A549 (cell line): ENCODE results near the gene LONRF3. TPM values are rescaled to one million over a fixed set of nuclear protein-coding genes. Genes with fewer than 3 reads are reported as not detected.

Source experiments
- ATAC-seq, 2 experiments: fragments of 200-7000 bp in 1 of 2; fragments of >200 bp in 1 of 2; cut with Nextera tagmentation in 1 of 2; cut with Tn5 transposase in 1 of 2; 3 replicates each; pipeline versions ENCODE4 v1.8.0 to v1.9.1; 2018 to 2020; ENCODE audit warnings: mild to moderate bottlenecking in 1 of 2, moderate library complexity in 1 of 2
- CTCF ChIA-PET: fragments of 300-600 bp; sonication (Branson Sonifier 250); formaldehyde crosslinking; extraction: SDS; loops from one replicate; lab custom pipeline; 2021; ENCODE audit warnings: antibody characterized with exemption, inconsistent platforms; lab: Yijun Ruan, JAX
- POLR2A ChIA-PET: fragments of 350-600 bp; formaldehyde crosslinking; extraction: SDS; loops from one replicate; lab custom pipeline; 2021; ENCODE audit warnings: antibody characterized with exemption, inconsistent platforms; lab: Yijun Ruan, JAX
- DNase-seq, 2 experiments: peaks; one replicate each; pipeline versions ENCODE4 v3.0.0 to v3.0.0-alpha.2; 2011 to 2016; ENCODE audit warnings: low read depth in 1 of 2, low spot score in 1 of 2
- FAIRE-seq: peaks from 2 replicates; lab custom pipeline; 2011; peaks lifted over from hg19 to GRCh38; lab: Jason Lieb, UNC
- H3K27ac ChIP-seq, 2 experiments: fragments of >200 bp; sonication (Bioruptor Twin); formaldehyde crosslinking; 3 replicates each; pipeline ENCODE4 v1.5.1; 2016 to 2017
- H3K4me1 ChIP-seq: fragments of >200 bp; sonication (Bioruptor Twin); formaldehyde crosslinking; 3 replicates; pipeline ENCODE4 v1.6.1; 2016
- H3K4me2 ChIP-seq: fragments of >200 bp; sonication (Bioruptor Twin); formaldehyde crosslinking; 3 replicates; pipeline ENCODE4 v1.6.1; 2016
- H3K4me3 ChIP-seq: fragments of >200 bp; sonication (Bioruptor Twin); formaldehyde crosslinking; 3 replicates; pipeline ENCODE4 v1.5.1; 2016
- H3K9me3 ChIP-seq: fragments of >200 bp; sonication (Bioruptor Twin); formaldehyde crosslinking; 3 replicates; pipeline ENCODE4 v1.6.1; 2016
- ATOH8 ChIP-seq: fragments of 250-450 bp; sonication (Bioruptor Pico); IDR thresholded peaks from 2 replicates; pipeline ENCODE4 v1.5.0; 2020; ENCODE audit warnings: low read depth, mild to moderate bottlenecking, moderate library complexity
- CBX2 ChIP-seq: fragments of 200-600 bp; sonication (generic); IDR thresholded peaks from 2 replicates; pipeline ENCODE4 v1.6.1; 2016; ENCODE audit warnings: low read depth, mild to moderate bottlenecking, borderline replicate concordance
- CBX8 ChIP-seq: fragments of 200-600 bp; sonication (generic); IDR thresholded peaks from 2 replicates; pipeline ENCODE4 v1.6.1; 2016
- CEBPB ChIP-seq, 2 experiments: fragments of >200 bp in 1 of 2; sonication (Bioruptor Twin) in 1 of 2; formaldehyde crosslinking in 1 of 2; IDR thresholded peaks; 2 replicates each; pipeline ENCODE4 v1.6.1; 2012 to 2016
- EHF ChIP-seq: fragments of 250-450 bp; sonication (Bioruptor Pico); IDR thresholded peaks from 2 replicates; pipeline ENCODE4 v1.5.0; 2020; ENCODE audit warnings: mild to moderate bottlenecking
- EP300 ChIP-seq, 2 experiments: fragments of >200 bp; sonication (Bioruptor Twin); formaldehyde crosslinking; IDR thresholded peaks; 2 replicates in 1 of 2; 3 replicates in 1 of 2; pipeline ENCODE4 v1.6.1; 2016 to 2017
- ESRRA ChIP-seq: fragments of 150-350 bp; IDR thresholded peaks from 2 replicates; pipeline ENCODE4 v1.6.1; 2014; ENCODE audit warnings: mild to moderate bottlenecking, low read length, borderline replicate concordance
- FOSL2 ChIP-seq, 2 experiments: fragments of 450-650 bp in 1 of 2; fragments of >200 bp in 1 of 2; sonication (Bioruptor Twin) in 1 of 2; formaldehyde crosslinking; IDR thresholded peaks; 2 replicates each; pipeline versions ENCODE4 v1.5.0 to v1.6.1; 2016 to 2020; ENCODE audit warnings: mild to moderate bottlenecking in 1 of 2, moderate library complexity in 1 of 2
- FOXS1 ChIP-seq: fragments of 250-450 bp; sonication (Bioruptor Pico); IDR thresholded peaks from 2 replicates; pipeline ENCODE4 v1.5.0; 2020; ENCODE audit warnings: mild to moderate bottlenecking, moderate library complexity
- GATA3 ChIP-seq: IDR thresholded peaks from 2 replicates; pipeline ENCODE4 v1.6.1; 2012; ENCODE audit warnings: borderline replicate concordance
- HDAC2 ChIP-seq: fragments of 200-600 bp; sonication (generic); IDR thresholded peaks from 2 replicates; pipeline ENCODE4 v1.6.1; 2016
- HES2 ChIP-seq: fragments of >200 bp; sonication (Bioruptor Twin); formaldehyde crosslinking; IDR thresholded peaks from 2 replicates; pipeline ENCODE4 v1.6.1; 2016
- HEYL ChIP-seq: fragments of 250-450 bp; sonication (Bioruptor Pico); IDR thresholded peaks from 2 replicates; pipeline ENCODE4 v1.8.0; 2021; ENCODE audit warnings: mild to moderate bottlenecking, moderate library complexity
- HOXB13 ChIP-seq: fragments of 250-450 bp; sonication (Bioruptor Pico); IDR thresholded peaks from 2 replicates; pipeline ENCODE4 v1.5.0; 2020; ENCODE audit warnings: low read depth, mild to moderate bottlenecking, moderate library complexity
- JUN ChIP-seq, 2 experiments: fragments of >200 bp; sonication (Bioruptor Twin); formaldehyde crosslinking; IDR thresholded peaks; 2 replicates in 1 of 2; 3 replicates in 1 of 2; pipeline ENCODE4 v1.6.1; 2016 to 2017
- MAFK ChIP-seq: fragments of 450-650 bp; IDR thresholded peaks from 2 replicates; pipeline ENCODE4 v1.6.1; 2014; ENCODE audit not compliant: partially characterized antibody
- MYC ChIP-seq: IDR thresholded peaks from 2 replicates; pipeline ENCODE4 v1.6.1; 2012; ENCODE audit warnings: mild to moderate bottlenecking, inconsistent platforms, low read length, improper control_type of control experiment, borderline replicate concordance
- PBX3 ChIP-seq: IDR thresholded peaks from 2 replicates; pipeline ENCODE4 v1.6.1; 2012
- RARB ChIP-seq: fragments of 250-450 bp; sonication (Bioruptor Pico); IDR thresholded peaks from 2 replicates; pipeline ENCODE4 v1.8.0; 2021; ENCODE audit warnings: mild to moderate bottlenecking, moderate library complexity
- SMC3 ChIP-seq: fragments of >200 bp; sonication (Bioruptor Twin); formaldehyde crosslinking; IDR thresholded peaks from 3 replicates; pipeline ENCODE4 v1.6.1; 2018; ENCODE audit warnings: inconsistent platforms
- TFCP2L1 ChIP-seq: fragments of 250-450 bp; sonication (Bioruptor Pico); IDR thresholded peaks from 2 replicates; pipeline ENCODE4 v1.5.0; 2021; ENCODE audit warnings: mild to moderate bottlenecking
- TP53 ChIP-seq: fragments of 250-450 bp; sonication (Bioruptor Pico); IDR thresholded peaks from 2 replicates; pipeline ENCODE4 v1.5.0; 2021; ENCODE audit warnings: mild to moderate bottlenecking, moderate library complexity
- ZC3H11A ChIP-seq: fragments of 450-650 bp; IDR thresholded peaks from 2 replicates; pipeline ENCODE4 v1.6.1; 2014; ENCODE audit warnings: antibody characterized with exemption, mild to moderate bottlenecking
- ZFP36 ChIP-seq: fragments of 450-650 bp; IDR thresholded peaks from 2 replicates; pipeline ENCODE4 v1.6.1; 2014; ENCODE audit warnings: borderline replicate concordance; ENCODE audit not compliant: partially characterized antibody
- WGBS: methylation state at CpG from one replicate; pipeline ENCODE4 v1.1.6; 2017; ENCODE audit errors: missing lambda C conversion rate; 5-methylcytosine and 5-hydroxymethylcytosine counted together
- polyA plus RNA-seq, 4 experiments: library from polyadenylated mRNA; depleted of rRNA in 3 of 4; stranded (reverse); fragments of >200 nt; fragmentation: RNase III in 1 of 4; extraction: RNeasy Plus Mini Kit Qiagen cat#74134 plus additional on column Dnase treatment in 1 of 4; gene quantifications; 2 replicates in 3 of 4; 3 replicates in 1 of 4; pipeline ENCODE4 v1.2.3, GENCODE V29; 2011 to 2017
- TF ChIP-seq, protein P1 (sequence below): IDR thresholded peaks from 2 replicates; pipeline ENCODE4 v1.6.1; 2012; ENCODE audit warnings: low read depth, borderline replicate concordance
- TF ChIP-seq, protein P2 (sequence below): fragments of >200 bp; sonication (Bioruptor Twin); formaldehyde crosslinking; IDR thresholded peaks from 3 replicates; pipeline ENCODE4 v1.6.1; 2016
- TF ChIP-seq, protein P3 (sequence below): fragments of 150-350 bp; IDR thresholded peaks from 2 replicates; pipeline ENCODE4 v1.6.1; 2014; ENCODE audit warnings: low read depth, mild to moderate bottlenecking, low read length

The LONRF3 gene
- polyA plus RNA-seq, 2 of the 4 experiments (the other 2 are of a cell fraction), result 2.5 to 7.7 TPM

DNA sequence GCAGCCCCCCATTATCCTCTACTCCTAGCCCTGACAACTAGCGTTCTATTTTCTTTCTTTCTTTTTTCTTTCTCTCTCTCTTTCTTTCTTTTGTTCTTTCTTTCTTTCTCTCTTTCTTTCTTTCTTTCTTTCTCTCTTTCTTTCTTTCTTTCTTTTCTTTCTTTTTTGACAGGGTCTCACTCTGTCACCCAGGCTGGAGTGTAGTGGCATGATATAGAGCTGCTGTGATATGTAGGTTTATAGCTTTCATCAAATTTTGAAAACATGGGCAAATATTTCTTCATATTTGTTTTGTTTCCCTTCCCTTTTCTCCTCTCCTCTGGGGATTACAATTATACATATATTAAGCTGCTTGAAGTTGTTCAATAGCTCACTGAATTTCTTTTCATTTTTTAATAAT lies 39.1 kb upstream of the LONRF3 start:
- TF ChIP-seq FOXS1 (CRISPR knock-in tag) (no peak), CBX2 (no peak), CBX8 (no peak), GATA3 (no peak), ATOH8 (CRISPR knock-in tag) (no peak), RARB (CRISPR knock-in tag) (no peak), TFCP2L1 (CRISPR knock-in tag) (no peak), JUN (IDR thresholded peaks at IDR 0.05) (no peak), SMC3 (no peak)
- DNase-seq (no peak), ATAC-seq (no peak), FAIRE-seq (no peak)
- Histone ChIP-seq H3K4me1 (no peaks in the 10 kb centered on the region), H3K4me2 (no peak overlapping the region), H3K4me3 (no peak overlapping the region), H3K27ac (no peak overlapping the region), H3K9me3 (no peaks in the 10 kb centered on the region)
- POLR2A ChIA-PET, result no interaction called here
- CTCF ChIA-PET, result no interaction called here
- 68% methylated on average over 1 of the region's 1 CpG for WGBS

GRCh38 chrX:118941147-118941546 lies 33.3 kb upstream of the LONRF3 start:
- WGBS, result 7% methylated on average over 2 of the region's 2 CpGs
- Histone ChIP-seq H3K4me1 (no peaks in the 10 kb centered on the region), H3K4me3 (no peak overlapping the region), H3K9me3 (no peaks in the 10 kb centered on the region), H3K27ac (no peak overlapping the region), H3K4me2 (no peak overlapping the region)
- FAIRE-seq, result no peak
- ChIA-PET CTCF (no interaction called here), POLR2A (no interaction called here)
- ATAC-seq, result no peak
- TF ChIP-seq EP300 (IDR thresholded peaks at IDR 0.05), result no peak
- no peak for TF ChIP-seq ESRRA
- TF ChIP-seq PBX3, result no peak
- no peak for TF ChIP-seq HDAC2
- TF ChIP-seq HEYL (CRISPR knock-in tag), result no peak
- no peak for TF ChIP-seq CEBPB (IDR thresholded peaks at IDR 0.05)
- TF ChIP-seq SMC3, result no peak
- no peak for TF ChIP-seq ZFP36
- TF ChIP-seq ZC3H11A, result no peak
- no peak for TF ChIP-seq JUN (IDR thresholded peaks at IDR 0.05)
- no peak for TF ChIP-seq HES2
- no peak for TF ChIP-seq EHF
- TF ChIP-seq, protein P1, sequence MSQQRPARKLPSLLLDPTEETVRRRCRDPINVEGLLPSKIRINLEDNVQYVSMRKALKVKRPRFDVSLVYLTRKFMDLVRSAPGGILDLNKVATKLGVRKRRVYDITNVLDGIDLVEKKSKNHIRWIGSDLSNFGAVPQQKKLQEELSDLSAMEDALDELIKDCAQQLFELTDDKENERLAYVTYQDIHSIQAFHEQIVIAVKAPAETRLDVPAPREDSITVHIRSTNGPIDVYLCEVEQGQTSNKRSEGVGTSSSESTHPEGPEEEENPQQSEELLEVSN, result no peak
- no peak for TF ChIP-seq TP53 (CRISPR knock-in tag)
- no peak for TF ChIP-seq FOSL2 (IDR thresholded peaks at IDR 0.05)
- no peak for TF ChIP-seq FOSL2 (CRISPR knock-in tag; IDR thresholded peaks at IDR 0.05)
- TF ChIP-seq HOXB13, result no peak
- TF ChIP-seq MYC, result no peak
- TF ChIP-seq, protein P2, sequence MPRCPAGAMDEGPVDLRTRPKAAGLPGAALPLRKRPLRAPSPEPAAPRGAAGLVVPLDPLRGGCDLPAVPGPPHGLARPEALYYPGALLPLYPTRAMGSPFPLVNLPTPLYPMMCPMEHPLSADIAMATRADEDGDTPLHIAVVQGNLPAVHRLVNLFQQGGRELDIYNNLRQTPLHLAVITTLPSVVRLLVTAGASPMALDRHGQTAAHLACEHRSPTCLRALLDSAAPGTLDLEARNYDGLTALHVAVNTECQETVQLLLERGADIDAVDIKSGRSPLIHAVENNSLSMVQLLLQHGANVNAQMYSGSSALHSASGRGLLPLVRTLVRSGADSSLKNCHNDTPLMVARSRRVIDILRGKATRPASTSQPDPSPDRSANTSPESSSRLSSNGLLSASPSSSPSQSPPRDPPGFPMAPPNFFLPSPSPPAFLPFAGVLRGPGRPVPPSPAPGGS, result no peak
- no peak for TF ChIP-seq MAFK
- TF ChIP-seq, protein P3, sequence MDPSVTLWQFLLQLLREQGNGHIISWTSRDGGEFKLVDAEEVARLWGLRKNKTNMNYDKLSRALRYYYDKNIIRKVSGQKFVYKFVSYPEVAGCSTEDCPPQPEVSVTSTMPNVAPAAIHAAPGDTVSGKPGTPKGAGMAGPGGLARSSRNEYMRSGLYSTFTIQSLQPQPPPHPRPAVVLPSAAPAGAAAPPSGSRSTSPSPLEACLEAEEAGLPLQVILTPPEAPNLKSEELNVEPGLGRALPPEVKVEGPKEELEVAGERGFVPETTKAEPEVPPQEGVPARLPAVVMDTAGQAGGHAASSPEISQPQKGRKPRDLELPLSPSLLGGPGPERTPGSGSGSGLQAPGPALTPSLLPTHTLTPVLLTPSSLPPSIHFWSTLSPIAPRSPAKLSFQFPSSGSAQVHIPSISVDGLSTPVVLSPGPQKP, result no peak
- DNase-seq, result no peak
